ENCODE results near the gene INPP1.

Gene INPP1

DNA sequence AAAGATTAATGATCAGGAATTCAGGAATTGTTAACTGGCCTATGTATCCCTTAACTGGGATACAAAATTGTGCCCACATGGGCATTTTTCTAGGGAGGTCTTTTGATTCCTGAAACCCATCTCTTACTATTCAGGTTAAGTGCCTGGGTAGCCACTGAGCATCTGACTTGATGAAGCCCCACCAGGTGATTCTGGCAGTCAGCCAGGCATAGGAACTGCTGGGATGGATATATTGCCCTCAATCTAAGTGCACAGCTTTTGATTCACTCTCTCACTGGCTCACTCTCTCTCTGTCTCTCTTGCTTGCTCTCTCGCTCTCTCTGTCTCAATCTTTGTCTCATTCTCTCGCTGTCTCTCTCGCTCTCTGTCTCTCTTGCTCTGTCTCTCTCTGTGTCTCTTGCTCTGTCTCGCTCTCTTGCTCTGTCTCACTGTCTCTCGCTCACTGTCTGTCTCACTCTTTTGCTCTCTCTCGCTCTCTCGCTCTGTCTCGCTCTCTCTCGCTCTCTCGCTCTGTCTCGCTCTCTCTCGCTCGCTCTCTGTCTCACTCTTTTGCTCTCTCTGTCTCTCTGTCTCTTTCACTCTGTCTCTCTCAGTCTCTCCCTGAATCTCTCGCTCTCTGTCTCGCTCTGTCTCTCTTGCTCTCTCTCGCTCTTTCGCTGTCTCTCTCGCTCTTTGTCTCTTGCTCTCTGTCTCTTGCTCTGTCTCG is 22.3 kb downstream of the INPP1 start:
- DNase-seq = peak; percentile 14

DNA sequence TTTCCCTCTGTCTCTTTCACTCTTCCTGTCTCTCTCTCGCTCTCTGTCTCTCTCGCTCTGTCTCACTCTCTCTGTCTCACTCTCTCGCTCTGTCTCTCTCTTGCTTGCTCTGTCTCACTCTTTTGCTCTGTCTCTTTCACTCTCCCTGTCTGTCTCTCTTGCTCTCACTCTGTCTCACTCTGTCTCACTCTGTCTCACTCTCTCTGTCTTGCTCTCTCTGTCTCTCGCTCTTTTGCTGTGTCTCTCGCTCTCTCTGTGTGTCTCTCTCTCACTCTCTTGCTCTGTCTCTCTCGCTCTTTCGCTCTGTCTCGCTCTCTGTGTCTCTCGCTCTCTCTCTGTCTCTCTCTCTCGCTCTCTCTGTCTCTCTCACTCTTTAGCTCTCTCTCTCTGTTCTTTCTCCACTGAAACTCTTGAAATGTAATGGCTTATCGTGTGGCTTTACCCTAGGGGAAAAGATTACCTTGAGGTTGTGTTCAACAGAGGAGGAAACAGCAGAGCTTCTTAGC is 22.9 kb downstream of the INPP1 start:
- DNase-seq = no peak

DNA sequence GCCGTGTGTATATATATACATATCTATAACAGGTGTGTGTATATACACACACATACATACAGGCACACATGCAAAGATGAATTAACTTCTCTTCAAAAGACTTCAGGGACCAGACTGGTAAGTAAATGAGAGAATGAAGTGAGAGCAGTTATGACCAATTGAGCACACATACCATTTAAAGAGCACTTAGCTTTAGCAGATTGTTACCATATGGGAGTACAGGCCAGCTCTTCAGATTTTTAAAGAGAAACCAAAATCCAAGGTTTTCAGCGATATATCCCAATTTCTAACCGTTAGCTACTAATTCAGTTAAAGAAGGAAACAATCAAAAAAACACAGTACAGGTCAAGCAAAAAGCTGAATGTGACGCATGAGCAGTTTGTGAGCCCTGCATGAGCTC is 23.7 kb downstream of the INPP1 start:
- no peak for DNase-seq

DNA sequence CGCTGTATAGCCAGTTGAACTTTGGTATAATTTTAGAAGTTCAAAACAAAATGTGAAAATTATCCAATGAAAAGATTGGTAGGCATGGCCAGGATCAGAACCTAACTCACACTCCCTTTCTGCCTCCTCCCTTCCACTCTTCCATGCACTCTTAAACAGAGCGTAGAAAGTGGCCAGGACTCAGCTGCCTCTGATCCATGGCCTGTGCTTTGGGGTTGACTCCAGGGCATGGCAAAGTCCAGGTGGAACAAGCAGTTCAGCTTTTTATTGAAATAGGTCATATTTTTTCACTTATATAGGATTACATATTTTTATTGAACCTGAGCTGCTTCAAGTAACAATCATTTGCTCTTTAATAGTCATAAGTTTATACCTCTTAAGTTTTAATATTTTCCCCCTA is 26.2 kb downstream of the INPP1 start:
- no peak for DNase-seq

DNA sequence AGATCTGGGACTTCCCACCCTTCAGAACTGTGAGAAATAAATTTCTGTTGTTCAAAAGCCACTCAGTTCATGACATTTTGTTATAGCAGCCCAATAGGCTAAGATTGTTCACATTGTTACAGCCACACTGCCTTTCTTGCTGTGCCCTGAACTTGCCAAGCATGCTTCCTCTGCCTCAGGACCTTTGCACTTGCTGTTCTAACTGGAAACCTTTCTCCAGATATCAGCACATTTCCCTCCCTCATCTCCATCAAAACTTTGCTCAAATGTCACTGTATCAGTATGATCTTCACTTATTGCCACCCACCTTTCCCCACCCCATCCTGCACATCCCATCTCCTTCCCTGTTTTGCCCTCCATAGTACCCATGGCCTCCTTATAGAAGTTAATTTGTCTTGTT is 32.7 kb downstream of the INPP1 start:
- DNase-seq = no peak

DNA sequence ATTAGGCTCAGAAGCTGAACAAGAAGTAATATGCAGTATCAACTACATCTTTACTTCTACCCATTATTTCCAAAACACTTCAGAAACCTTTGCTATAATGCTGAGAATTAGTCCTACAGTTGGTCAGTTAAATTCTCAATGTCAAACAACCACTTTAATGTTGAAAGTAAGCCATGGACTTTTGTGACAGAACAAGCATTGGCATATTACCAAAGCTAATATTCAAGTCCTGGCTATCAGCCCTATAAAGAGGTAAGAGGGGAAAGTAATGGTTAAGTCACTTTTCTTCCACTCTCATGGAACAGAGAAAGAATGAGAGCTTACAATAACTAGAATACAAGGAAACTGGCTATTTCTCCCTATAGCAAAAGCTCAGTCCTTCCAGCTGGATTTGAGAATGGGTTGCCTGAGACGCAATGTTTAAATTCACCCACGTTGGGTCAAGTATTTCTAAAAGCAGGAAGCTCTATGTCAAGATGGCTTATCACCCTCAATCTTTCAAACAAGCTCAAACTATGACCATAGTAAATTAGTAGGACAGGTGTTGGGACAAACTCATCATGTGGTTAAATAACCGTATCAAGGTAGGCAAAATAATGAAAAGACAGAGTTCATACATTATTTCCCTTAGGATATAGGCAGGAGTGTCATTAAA is 33.3 kb downstream of the INPP1 start:
- DNase-seq = no peak

DNA sequence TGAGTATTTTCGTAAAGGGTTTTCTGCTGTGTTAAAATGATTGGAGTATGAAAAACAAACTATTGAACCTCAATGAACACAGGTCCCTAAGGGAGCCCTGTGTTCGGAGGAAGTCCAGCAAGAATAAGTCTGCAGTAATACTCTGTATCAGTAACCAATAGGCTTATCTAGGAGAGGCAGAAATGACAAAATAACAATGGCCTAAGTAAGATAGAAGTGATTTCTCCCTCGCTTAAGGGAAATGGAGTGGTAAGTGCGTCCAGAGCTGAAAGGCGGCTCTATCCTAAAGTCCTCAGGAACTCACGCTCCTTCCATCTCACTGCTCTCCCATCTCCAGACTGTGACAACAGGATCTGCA is 35.5 kb downstream of the INPP1 start:
- DNase-seq = no peak

DNA sequence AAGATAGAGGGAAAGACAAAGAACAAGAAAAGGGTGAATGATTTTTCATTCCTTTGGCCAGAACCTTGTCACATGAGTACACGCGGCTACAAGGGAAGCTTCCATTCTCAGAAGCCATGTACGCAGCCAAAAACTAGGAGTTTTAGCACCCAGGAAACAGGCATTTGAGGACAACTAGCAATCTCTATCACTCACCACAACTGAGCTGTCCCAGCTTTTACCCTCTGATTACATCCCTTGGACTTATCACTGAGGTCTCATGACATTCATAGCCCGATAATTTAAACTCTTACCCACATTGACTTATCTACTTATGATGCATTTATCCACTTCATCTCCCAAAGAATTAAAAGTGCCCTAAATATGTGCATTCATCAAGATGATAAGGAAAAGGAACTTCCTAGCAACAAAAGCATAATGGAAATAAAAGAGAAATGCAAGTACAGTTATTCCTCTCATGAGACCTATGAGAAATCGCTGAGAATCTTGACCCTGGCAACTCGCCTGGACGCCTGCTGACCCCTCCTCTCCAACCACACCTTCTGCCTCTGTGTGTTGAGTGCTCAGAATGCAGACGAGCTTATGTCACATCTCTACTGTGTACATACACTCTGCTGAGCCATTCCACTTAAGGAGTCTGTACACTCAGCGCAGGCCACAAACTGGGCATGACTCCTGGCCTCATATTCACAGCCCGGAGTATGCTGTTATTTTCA is 36.0 kb downstream of the INPP1 start:
- DNase-seq = peak; percentile 76

DNA sequence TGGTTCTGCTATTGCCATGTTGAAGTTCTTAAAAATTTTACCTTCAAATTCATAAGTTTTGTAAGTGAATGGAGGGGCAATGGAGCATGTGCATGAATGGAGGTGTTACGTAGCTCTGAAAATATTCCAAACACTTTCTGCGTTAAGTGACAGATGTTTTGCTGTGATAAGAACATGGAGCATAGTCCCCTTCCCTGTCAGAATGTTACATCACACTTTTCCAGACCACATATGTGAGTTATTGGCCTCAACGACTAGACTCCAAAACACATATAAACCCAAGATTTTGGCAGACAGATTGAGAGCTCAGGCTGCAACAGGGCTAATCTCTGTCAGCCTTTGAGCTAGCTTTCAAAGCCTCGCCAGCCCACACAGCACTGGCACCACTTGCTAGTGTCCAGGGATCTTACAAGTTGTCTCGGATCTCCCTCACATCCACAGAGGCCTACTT is 37.6 kb downstream of the INPP1 start:
- no peak for DNase-seq

DNA sequence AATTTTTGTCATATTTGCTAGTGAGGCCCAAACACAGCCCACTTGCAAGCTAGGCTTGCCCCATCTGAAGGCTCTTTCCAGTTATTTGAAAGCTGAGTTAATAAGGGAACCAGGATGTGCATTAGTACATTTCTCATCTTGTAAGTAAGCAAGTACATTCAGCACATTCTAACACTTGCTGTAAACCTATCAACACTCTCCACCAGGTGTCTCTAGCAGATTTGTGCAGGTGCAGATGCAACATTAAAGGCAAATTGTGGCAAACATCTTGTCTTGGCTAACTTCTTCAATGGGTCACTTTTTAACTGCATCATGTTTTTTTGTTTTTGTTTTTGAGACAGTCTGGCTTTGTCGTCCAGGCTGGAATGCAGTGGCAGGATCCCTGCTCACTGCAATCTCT is 39.5 kb downstream of the INPP1 start:
- DNase-seq = peak; percentile 12

DNA sequence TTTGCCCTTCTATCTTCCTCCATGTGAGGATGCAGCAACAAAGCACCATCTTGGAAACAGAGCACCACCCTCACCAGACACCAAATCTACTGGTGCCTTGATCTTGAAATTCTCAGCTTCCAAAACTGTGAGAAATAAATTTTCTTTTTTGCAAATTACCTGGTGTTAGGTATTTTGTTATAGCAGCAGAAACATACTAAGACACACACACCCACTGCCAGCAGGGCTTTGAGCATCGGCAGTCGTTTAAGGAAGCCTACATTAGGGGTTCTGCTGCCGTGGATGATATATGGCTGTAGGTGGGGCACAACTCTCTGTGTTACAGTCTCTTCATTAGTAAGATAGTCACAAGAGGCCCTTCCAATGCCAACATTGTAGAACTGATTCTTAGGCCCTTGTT is 44.0 kb downstream of the INPP1 start:
- no peak for DNase-seq

DNA sequence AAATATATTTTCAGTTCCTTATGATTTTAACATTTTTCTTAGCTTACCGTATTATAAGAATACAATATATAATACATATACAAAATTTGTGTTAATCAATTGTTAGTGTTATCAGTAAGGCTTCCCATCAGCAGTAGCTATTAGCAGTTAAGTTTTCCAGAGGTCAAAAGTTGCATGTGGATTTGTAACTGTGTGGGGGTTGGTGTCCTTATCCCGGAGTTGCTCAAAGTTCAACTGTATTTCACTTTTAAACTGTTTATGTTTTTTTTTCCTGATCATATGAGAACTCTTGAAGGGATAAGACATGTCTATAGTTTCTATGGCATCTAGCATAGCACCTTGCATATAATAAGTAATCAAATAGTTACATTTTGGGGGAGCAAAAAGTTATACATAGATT is 52.9 kb downstream of the INPP1 start:
- no peak for DNase-seq

DNA sequence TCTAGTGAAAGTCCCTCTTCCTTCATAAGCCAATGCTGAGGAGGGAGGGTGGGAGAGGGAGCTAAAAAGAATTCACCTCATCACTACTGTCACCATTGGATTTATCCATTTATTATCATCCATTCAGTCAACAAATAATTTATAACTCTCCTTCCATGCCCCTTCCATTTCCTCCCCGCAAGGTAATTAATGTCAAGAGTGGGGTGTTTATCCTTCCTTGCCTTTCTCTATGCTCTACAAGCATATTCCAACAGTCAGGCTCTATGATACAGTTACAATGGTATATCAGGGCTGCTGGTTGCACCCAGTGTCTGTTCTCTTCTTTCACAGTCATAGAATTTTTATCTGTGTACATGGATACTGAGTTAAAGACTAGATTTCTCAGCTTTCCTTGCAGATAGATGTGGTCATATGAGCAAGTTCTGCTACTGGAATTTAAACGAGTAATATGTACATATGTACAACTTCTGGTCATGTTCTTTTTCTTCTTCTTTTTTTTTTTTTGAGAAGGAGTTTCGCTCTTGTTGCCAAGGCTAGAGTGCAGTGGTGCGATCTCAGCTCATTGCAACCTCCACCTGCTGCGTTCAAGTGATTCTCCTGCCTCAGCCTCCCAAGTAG is 59.7 kb downstream of the INPP1 start:
- no peak for DNase-seq

DNA sequence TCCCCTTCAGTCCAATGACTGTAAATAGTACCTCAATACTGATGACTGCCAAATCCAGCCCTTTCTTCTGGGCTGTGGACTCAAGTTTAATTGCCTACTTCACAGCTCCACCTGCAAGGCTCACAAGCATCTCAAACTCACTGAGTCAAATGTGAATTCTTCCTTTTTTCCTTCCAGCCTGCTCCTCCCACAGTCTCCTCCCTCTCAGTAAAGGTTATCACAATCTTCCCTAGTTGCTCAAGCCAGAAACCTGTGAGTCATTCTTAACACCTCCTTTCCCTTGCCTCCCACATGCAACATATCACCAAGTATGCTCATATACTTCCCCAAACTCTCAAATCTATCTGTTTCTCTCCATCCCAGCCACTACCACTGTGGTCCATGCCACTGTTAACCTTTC is 61.1 kb downstream of the INPP1 start:
- DNase-seq = no peak

DNA sequence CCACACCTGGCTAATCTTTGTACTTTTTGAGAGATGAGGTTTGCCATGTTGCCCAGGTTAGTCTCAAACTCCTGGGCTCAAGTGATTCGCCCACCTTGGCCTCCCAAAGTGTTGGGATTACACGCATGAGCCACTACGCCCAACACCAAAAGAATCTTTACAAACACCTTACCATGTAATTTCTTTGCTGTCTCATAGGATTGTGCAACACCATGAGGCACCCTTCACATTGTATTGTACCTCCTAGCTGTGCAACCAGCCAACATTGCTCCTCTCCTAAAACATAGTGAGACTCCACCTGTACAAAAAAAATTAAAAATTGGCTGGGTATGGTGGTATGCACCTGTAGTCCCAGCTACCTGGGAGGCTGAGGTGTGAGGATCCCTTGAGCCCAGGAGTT is 61.7 kb downstream of the INPP1 start:
- DNase-seq = no peak

DNA sequence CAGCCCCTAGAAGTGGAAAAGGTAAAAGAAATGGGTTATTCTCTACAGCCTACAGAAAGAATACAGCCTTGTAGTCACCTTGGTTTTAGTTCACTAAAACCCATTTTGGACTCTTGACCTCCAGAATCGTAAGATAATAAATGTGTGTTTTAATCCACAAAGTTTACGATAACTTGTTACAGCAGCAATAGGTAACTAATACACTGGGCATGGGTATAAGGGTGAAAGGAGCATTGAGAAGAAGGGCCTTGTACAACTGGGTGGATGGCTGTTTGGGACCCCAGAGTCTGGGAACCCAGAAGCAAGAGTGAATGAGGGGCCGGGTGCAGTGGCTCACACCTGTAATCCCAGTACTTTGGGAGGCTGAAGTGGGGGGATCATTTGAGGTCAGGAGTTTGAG is 62.6 kb downstream of the INPP1 start:
- DNase-seq = no peak

DNA sequence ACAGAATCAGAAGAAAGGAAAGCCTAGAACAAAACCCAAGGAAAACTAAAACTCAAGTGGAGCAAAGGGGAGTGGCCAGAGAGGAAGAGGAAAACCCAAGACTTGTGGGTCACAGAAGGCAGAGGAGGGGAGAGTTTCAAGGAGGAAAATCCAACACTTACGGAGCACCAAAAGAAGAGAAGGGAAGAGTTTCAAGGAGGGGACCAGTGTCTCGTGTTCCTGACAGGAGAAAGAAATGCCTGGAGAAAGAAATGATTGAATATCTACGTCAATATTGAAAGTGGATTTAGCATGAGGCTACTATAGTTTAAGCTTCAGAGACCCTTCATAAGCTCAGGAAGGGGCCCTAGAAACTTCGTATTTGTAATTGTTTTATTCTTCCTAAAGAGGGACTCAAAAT is 63.4 kb downstream of the INPP1 start:
- no peak for DNase-seq

DNA sequence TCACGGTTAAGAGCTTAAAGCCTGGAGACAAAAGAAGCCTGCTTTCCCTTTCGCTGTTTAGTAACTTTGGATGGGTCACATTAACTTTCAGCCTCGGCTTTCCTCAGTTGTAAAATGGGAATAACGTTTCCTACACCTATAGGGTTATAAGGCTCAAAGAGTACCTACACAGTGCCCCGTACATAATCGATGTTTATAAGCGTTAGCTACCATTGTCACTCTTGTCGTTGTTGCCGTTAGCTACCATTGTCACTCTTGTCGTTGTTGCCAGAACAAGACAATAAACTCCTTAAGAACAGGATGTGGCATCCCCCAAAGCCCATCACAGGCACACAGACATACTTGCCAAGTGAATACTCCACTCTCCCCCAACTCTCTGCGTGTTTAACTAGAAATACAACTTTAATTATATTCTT is 63.9 kb downstream of the INPP1 start:
- DNase-seq = peak; percentile 68

DNA sequence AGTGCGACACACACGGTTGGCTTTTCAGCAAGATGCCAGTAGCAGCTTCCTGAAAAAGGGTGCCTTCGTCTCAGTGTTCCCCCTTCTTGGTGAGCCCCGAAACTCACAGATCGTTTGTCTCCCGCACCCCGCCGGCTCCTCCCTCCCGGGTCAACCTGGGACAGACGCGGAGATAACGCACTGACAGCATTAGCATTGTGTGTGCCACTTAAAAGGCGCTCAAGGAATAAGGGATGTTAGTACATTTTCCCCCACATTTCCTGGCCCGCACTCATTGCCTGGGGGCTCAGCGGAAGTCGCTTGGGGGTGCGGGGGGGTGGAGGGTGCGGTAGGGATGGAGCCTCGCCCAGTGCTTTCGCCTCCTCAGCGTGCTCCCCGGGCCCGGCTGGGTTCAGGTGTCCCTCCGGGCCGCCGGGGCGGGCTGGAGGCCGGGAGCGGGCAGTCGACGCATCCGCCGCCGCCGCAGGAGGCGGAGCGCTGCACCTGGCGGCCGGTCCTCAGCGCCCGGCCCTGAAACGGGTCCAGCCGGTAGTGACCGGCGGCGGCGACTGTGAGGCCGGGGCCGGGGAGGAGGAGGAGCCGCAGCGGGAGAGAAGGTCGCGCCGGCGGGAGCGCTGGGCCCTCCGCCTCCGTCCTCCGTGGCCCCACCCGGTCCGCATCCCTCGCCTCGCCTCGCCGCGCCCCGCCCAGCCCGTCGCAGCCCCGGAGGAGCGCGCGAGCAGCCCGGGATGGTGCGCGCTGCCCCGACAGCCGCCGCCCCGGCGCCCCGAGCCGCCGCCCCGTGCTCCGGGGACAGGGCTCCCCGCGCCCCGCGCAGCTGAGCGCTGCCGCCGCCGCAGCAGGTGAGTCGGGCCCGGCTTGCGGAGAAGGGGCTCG is 64.5 kb downstream of the INPP1 start, which contains the start of gene MFSD6:
MFSD6 (plus strand) TSS at position 694 of the 876 bp plus-strand sequence. CDS start 27,675 bp downstream, outside the sequence.
- DNase-seq = peak; percentile 64

DNA sequence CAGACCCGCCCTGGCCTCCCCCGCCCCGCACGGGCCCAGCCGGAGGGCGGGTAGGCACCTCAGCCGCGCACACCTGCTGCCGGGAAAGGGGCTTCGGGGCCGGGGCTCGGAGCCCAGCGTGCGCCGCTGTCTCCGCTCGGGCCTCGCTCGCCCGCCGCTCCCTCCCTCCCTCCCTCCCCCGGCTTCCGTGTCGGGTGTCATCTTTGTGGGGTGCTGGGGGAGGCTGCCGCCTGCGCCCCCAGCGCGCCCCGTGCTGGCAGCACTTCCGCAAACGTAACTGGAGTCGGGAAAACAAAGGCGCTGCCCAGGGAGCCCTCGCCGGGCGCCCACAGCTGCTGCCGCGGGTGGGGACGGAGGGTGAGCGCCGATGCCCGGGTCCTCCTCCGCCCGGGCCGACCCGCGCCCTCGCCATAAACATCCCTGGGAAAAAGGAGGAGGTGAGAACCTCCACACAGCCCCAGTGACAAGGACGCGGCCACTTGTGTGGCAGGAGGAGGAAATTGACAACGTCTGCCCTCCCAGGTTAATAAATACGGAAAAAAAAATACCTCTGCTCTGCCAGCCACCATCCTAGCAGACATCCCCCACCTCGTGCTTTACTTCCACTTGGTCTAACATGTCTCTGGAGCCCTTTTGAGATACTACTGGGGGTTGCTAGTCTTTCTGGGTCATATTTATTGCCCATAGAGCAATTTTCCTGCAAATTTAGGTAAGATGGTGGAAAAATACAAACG is 65.3 kb downstream of the INPP1 start:
- DNase-seq = no peak

DNA sequence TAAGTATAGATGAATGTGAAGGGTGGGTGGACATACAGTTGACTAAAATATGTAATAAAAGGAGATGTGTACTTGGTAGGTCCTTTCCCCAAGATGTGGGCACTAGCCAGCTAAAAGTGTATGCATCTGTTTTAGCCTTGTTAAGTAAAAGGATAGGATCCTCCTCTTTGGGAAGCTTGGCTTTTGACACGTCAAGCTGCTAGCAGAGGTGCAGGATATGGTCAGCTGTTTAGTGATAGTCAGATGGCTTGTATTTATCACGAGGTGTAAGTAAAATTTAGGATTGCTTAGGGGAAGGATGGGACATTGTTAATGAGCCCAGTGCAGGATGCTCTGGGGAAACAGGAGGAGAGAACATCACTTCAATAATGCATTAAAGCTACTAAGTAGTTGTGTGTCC is 66.2 kb downstream of the INPP1 start:
- no peak for DNase-seq

DNA sequence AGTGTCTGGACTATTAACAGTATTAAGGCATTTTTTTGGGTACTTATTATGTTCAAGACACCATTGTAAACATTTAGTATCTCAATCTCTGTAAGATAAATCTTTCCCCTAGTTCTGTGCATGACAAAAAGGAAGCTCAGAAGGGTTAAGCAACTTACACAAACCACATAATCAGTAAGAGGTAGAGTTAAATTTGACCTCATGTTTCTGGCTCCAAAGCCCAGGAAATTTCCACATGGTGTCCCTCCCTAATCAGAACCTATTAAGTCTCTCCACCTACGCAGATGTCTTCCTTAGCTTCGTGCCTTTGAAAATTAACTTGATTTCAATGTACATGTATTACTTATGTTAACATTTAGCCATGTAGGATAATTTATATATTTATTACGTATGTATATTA is 66.8 kb downstream of the INPP1 start:
- DNase-seq = no peak

Data from NCI-H2029 (cell line).